Fibroblast of gingiva (primary cell): ENCODE data around the gene MBD6.
"Not testable (repeated sequence)": the region's sequence is repeated elsewhere in the genome, so short reads cannot be mapped to it uniquely, and the experiment has no call there.

Experiments used
- DNase-seq: peaks from one replicate; pipeline ENCODE4 v3.0.0-alpha.2; 2011; ENCODE audit warnings: low read depth

The MBD6 gene

DNA sequence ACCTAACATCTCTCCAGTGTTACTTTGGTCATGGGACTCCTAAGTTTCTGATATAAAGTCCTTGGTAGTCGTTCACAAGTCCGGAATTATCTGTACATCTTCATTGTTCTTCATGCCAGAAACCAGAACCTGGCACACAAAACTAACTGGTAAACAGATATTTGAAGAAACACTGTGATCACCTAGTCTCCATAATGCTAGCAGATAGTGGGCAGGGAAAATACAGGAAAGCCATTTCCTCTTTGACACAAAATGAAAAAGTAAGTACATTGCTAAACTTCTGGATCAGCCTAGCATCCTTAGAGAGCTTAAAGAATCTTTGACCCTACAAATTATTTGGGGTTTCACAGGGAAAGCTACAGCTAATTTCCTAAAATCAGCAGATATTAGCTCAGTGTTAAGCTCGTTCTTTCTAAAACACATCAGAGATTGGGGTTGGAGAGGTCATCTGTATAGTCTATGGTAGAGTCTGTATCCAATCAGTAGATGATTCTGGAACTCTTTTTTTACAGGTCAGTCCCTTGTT is 7.2 kb upstream of the MBD6 start:
- DNase-seq, result no peak

DNA sequence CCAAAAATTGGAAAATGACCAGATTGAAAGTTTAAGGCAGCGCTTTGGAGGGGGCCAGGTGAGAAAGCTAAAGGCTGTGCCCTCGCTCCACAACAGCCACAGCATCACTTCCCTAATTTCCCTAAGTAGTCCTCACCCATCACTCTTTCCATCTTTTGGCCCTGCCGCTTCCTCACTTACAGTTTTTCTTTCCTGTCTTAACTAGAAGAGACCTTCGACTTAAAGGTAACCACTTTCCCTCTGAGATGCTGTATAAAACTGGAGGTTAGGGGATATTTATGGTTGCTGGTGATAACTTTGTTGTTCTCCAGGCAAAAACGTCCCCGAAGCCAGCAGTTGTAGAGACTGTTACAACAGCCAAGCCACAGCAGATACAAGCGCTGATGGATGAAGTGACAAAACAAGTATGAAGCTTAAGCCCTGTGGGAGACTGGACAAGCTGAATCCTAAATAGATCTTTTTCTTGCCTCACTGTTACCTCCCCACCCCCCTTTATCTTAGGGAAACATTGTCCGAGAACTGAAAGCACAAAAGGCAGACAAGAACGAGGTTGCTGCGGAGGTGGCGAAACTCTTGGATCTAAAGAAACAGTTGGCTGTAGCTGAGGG is 6.6 kb upstream of the MBD6 start:
- DNase-seq, result no peak

DNA sequence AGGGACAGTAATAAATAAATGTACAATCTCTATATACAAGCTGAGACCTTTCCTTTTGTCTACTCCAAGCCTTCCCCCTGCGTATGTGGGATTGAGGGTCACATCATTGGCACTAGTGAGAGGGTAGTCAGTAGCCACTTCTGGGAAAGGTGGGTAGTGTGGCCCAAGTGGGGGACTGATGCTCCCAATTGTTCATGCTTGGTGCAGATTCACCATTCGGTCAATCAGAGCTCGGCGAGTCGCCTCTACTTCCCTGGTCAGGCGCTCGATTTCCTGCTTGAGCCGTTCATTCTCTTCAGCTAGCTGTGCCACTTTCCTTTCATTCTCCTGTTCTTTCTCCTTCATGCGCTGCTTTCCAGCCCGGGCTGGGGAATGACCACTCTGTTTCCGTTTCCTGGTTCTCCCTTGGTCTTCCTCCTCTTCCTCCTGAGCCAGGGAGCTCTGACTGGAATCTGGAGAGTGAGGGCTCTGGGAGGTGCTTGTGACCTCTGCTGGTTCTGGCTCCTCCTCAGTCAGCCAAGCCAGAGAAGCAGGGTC is 5.9 kb upstream of the MBD6 start:
- no peak for DNase-seq

DNA sequence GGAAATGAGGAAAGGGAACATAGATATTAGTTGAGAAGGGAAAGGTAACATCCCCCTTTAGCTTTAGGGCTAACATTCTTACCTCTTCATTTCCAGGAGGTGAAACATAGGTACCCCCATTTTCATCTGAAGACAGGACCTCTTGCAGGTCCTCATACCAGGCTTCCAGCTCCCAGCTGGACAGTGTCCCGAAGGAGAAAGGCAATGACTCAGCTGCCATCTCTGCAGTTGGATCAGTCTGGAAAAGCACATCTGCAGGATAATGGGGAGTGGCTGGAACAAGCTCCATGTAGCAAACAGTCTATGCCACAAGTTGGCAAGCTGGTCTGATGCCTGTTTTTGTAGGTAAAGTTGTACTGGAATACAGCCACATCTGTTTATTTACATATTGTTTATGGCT is 5.4 kb upstream of the MBD6 start:
- DNase-seq, result peak; percentile 68

DNA sequence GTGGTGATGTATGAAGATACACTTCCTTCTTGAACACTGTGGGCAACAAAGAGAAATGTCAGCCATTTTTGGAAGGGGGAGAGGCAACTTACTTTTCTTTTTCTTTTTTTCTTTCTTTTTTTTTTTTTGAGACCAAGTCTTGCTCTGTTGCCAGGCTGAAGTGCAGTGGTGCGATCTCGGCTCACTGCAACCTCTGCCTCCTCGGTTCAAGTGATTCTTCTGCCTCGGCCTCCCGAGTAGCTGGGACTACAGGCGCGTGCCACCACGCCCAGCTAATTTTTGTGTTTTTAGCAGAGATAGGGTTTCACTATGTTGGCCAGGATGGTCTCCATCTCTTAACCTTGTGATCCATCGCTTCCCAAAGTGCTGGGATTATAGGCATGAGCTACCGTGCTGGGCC is 4.9 kb upstream of the MBD6 start:
- not testable (repeated sequence) for DNase-seq

DNA sequence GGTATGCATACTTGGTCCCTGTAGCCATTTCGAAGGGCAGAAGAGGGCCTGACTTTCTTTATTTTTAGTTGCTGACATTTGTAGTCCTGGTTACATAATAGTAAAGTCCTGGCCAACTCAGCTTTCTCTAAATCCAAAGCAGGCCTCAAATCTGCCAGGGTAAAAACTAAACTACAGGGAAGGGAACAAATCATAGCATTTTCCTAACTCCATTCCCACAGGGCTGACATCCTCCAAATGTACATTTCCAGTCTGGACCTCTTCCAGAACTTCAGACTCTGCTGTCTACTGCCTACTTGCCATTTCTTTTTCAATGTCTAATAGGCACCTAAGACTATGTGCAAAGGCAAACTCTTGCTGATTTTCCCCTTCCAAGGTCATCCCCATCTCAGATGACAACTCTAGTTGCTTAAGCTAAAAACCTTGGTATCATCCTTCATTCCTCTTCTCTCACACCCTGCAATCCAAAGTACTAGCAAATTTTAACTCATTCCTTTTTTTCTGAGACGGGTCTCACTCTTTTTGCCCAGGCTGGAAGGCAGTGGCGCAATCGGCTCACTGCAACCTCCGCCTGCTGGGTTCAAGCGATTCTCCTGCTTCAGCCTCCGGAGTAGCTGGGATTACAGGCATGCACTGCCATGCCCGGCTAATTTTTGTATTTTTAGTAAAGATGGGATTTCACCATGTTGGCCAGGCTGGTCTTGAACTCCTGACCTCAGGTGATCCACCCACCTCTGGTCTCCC is 4.3 kb upstream of the MBD6 start:
- peak; percentile 50 for DNase-seq

DNA sequence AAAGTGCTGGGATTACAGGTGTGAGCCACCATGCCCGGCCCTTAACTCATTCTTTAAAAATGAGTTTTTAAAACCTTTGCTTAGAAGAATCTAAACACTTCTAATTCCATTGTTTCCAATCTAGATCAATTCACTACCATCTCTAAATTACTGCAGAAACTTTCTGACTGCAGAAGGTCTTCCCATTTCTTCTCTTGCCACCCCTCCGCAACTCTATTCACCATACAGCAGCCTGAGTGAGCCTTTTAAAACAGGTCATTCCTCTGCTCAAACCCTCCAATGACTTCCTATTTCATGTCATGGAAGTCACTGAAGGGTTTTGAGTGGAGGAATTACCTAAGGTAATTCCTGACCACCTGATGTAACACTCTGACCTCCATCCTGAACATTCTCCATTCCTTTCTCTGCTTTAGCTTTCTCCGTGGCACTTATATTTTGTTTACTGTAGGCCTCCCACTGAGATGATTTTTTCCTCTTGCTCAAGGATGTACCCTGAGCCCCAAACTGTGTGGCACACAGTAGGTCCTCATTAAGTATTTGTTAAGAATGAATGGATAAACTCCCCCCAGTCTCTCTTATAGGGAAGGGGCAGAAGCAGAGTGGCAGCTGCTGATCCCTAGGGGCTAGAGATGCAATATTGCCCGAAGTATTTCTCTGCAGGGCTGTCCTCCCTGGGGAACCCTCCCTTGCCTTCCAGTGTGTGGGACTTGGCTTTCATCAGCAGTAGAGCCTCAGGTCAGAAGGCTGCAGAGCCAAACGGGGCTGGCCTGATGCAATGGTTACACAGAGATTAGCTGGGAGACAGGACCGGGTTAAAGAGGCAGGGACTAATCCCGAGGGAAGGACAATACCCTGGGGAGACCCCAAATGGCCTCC is 3.5 kb upstream of the MBD6 start:
- DNase-seq, result peak; percentile 83

DNA sequence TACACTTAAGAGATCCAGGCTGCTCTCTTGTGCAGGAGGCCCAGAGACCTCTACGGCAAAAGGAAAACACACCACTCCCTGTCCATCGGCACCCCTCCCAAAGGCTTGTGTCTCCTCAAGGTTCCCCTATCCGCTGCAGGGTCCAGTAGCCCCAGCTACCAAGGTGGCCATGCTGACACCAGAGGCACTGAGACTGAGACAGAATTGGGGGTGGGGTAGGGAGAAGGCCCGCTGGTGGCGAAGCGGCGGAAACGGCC is 2.9 kb upstream of the MBD6 start:
- no peak for DNase-seq

DNA sequence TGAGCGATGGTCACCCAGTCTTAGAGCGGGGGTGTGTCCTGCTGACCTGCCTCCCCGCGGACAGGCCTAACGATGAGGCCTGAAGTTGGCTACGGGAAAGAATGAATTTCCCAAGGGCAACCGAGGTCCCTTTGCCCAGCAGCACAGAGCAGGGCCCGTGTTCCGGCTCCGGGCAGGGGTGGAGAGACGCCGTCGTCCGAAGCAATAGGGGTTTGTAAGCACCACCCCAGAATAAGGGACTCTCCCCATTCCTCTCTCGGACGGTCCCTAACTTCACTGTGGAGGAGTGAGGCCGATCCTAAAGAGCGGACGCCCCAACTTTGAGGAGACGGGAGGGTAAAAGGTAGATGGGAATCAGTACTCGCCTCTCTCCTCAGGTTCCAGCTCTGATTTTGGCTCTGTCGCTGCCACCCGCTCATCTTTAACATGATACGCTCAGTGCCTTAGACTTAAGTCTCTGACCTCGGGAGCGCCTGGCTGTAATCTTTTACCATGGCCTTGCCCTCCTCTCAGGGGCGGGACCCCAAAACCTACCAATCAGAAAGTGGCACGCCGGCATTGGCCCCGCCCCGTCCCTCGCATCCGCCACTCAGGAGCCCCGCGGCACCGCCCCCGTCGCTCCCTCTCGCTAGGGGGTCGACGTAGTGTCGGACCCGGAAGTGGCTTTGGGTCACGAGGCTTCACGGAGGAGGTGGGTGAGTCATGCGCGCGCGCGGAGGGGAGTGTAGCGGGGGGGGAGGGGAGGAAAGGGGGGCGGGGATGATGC is 2.4 kb upstream of the MBD6 start, which contains the start of gene DDIT3:
Gene DDIT3, minus strand, starts transcription at position 462 of the 766 bp plus-strand sequence. CDS start 3,108 bp downstream, outside the sequence.
- DNase-seq, result peak; percentile 99

DNA sequence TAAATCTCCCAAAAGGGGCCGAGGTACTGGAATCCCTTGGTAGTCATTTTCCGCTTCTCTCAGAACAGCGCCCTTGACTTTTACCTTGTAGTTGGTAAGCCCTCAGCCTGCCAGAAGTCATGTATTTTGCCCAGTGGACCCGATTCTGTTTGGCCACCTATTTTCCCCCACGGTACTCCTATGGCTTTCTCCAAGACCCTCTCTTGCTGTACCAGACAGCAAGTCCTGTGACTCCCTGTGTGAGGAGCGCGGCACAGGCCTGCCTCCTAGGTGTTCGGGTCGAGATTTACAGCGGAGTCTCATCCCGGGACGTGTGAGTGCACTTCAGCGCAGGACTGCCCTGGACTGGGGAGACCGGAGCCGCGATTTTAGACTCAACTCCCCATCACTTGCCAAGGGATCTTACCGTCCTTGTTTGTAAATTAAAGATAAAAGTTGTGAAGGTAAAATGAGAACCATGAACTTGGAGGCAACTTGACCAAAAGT is 1.1 kb upstream of the MBD6 start:
- no peak for DNase-seq

DNA sequence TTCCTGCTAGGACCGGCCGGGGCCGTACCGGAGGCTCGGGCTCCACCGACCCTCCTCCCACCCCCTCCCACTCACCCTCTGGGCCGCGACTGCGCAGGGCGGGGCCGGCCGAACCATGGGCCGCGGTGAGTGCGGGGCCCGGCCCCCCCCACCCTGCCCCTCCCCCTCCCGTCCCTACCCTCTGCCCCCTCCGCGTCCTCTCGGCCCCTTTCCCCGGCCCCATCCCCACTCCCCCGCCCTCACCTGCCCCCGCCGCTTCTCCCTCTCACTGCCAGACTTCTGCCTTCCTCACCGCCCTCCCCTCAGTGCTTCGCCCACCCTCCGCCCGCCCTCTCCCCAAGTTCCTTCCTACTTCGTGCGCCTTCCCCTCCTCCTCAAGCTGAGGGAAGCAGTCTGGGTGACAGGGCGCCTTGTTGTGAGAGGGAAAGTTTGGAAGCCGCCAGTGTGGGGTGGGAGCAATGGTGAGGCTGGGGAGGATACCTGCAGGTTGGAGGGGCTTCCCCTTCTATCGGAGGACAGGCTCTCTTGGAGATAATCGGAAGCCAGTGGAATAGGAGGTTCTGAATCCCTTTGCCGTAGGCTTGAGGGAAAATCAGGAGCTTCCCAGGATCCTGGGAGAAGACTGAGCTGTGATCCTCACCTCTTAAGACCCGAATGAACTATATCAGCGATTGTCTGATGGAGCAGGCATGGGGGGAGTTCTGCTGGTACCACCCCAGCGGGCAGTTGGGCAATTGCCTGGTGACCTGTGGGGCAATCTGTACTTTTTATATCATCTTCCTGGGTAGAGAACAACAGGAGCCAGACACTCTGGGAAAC is 472 bp downstream of the MBD6 start:
- peak; percentile 55 for DNase-seq

DNA sequence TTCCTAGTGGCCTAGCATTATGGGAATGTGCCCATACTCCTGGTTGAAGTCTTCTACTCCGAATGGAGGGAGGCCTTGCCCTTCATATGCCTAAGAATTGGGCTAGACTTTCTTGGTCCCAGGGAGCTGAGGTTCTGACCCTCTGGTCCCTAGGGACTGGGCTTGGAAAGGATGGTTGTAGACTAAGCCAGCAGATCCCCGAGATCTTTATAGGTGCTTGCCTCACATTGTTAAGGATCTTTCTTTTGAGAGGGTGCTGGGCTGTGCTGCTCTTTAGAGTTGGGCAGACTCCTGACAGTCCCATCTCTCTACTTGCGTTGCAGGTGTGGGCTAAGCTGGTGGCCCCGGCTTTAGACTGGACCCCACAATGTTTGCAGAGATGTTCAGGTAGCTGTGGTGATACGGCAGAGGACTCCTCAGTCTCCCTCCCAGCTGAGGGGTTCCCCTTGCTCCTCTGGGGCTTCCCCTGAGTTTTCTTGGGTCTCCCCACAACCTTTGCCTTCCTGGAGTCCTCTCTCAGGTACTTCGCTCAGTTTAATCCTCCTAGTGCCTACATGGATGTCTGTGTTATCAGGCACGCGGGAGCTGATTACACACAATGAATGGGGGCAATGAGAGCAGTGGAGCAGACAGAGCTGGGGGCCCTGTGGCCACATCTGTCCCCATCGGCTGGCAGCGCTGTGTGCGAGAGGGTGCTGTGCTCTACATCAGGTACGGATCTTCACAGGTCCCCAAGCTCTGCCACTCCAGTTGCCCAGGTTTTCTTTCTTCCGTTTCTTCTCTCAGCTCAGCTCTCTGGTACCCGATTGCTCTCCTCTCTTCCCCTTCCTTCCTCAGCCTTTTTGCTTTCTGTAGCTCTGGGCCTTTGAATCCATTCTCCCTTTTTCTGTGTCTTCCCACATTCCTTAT is 1.3 kb downstream of the MBD6 start:
- DNase-seq, result no peak

DNA sequence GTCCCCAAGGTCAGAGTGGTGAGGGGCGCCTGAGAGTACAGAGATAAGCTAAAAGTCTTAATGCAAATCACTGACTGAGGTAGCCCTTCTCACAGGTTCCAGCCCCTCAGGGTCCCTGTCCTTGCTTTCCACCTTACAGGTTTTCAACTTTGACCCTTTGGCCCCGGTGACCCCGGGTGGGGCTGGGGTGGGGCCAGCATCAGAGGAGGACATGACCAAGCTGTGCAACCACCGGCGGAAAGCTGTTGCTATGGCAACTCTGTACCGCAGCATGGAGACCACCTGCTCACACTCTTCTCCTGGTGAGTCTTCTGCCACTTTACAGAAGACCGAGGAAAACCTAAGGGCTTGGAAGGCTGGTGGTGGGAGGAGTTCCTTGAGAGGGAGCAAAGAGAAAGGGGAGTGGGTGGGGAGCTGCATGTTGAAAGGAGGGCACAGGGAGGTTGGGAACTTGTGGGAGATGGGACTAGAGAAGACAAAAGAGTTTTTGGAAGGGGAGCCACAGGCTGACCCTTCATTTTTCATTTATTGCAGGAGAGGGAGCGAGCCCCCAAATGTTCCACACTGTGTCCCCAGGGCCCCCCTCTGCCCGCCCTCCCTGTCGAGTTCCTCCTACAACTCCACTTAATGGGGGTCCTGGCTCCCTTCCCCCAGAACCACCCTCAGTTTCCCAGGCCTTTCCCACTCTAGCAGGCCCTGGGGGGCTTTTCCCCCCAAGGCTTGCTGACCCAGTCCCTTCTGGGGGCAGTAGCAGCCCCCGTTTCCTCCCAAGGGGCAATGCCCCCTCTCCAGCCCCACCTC is 2.4 kb downstream of the MBD6 start:
- no peak for DNase-seq

DNA sequence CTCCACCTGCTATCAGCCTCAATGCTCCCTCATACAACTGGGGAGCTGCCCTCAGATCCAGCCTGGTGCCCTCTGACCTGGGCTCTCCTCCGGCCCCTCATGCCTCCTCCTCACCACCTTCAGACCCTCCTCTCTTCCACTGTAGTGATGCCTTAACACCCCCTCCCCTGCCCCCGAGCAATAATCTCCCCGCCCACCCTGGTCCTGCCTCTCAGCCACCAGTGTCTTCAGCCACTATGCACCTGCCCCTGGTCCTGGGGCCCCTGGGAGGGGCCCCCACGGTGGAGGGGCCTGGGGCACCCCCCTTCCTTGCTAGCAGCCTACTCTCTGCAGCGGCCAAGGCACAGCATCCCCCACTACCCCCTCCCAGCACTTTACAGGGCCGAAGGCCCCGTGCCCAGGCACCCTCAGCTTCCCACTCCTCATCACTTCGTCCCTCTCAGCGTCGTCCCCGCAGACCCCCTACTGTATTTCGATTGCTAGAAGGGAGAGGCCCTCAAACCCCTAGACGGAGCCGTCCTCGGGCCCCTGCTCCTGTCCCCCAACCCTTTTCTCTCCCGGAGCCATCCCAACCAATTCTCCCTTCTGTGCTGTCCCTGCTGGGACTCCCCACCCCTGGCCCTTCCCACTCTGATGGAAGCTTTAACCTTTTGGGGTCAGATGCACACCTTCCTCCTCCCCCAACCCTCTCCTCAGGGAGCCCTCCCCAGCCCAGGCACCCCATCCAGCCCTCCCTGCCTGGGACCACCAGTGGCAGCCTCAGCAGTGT is 3.2 kb downstream of the MBD6 start:
- no peak for DNase-seq

DNA sequence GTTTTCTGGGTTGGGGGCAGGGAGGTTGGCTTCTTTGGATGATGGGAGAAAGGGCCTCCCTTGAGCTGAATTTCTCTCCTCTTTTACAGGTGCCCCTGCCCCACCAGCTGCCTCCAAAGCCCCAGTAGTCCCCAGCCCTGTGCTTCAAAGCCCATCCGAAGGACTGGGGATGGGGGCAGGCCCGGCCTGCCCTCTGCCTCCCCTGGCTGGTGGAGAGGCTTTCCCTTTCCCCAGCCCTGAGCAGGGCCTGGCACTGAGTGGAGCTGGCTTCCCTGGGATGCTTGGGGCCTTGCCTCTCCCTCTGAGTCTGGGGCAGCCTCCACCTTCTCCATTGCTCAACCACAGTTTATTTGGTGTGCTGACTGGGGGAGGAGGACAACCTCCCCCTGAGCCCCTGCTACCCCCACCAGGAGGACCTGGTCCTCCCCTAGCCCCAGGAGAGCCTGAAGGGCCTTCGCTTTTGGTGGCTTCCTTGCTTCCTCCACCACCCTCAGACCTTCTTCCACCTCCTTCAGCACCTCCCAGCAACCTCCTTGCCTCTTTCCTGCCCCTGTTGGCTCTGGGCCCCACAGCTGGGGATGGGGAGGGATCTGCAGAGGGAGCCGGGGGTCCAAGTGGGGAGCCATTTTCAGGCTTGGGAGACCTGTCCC is 4.0 kb downstream of the MBD6 start:
- no peak for DNase-seq

DNA sequence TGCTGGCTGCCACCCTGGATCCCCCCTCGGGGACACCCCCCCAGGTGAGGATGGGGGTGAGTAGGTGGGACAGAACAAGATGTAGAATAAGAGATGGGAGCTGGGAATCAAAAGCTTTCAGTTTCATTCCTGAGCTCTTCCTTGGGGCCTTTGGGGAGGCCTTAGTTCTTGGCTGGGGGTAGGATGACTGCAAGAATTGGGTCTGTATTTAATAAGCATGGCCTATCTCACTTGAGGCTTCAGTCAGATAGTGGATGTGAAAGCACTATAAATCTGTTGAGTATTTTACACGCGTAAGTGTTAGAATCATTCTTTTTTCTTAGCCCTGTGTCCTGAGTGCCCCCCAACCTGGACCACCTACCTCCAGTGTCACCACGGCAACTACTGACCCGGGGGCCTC is 4.6 kb downstream of the MBD6 start:
- DNase-seq, result no peak

DNA sequence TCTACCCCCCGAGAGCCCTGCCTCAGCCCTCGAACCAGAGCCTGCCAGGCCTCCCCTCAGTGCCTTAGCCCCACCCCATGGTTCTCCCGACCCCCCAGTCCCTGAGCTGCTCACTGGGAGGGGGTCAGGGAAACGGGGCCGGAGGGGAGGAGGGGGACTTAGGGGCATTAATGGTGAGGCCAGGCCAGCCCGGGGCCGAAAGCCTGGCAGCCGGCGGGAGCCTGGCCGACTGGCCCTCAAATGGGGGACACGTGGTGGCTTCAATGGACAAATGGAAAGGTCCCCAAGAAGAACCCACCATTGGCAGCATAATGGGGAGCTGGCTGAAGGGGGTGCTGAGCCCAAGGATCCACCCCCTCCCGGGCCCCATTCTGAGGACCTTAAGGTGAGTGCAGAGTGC is 5.6 kb downstream of the MBD6 start:
- no peak for DNase-seq
